Measurements from ENCODE around the gene DNAH17.

The DNAH17 gene

DNA sequence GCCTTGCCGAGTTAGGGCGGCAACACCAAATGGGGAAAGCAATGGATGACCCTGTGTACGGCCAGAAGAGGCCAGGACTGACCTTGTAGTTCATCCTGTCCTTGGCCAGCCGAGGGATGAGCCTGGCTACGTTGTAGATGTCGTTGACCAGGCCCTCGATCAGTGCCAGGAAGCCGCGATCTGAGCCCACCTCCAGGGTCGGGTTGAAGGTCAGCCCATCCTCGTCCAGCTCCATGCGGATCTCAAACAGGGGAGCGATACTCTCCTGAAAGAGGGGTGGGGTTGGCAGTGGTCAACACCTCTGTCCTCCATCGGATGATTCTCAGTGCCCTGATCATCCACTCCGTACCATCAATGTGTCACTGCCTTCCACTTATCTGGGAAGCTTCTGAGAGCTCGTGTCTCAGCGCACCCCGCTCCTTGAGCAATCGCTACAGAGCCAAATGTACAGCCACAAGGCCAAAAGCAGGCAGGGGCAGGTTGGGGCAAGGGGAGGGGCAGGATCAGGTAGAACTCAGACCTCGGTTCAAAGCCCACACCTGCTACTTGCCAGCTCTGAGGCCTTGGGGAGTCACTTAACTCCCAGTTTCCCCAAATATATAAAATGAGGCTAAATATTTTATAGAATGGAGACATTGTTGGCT lies 39.9 kb downstream of the DNAH17 start:
- no peak for DNase-seq (ENCODE audit: low read depth)
- TF ChIP-seq, protein P1, sequence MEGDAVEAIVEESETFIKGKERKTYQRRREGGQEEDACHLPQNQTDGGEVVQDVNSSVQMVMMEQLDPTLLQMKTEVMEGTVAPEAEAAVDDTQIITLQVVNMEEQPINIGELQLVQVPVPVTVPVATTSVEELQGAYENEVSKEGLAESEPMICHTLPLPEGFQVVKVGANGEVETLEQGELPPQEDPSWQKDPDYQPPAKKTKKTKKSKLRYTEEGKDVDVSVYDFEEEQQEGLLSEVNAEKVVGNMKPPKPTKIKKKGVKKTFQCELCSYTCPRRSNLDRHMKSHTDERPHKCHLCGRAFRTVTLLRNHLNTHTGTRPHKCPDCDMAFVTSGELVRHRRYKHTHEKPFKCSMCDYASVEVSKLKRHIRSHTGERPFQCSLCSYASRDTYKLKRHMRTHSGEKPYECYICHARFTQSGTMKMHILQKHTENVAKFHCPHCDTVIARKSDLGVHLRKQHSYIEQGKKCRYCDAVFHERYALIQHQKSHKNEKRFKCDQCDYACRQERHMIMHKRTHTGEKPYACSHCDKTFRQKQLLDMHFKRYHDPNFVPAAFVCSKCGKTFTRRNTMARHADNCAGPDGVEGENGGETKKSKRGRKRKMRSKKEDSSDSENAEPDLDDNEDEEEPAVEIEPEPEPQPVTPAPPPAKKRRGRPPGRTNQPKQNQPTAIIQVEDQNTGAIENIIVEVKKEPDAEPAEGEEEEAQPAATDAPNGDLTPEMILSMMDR (conservative IDR thresholded peaks at IDR 0.05; ENCODE audit: low read depth, low read length): no peak

DNA sequence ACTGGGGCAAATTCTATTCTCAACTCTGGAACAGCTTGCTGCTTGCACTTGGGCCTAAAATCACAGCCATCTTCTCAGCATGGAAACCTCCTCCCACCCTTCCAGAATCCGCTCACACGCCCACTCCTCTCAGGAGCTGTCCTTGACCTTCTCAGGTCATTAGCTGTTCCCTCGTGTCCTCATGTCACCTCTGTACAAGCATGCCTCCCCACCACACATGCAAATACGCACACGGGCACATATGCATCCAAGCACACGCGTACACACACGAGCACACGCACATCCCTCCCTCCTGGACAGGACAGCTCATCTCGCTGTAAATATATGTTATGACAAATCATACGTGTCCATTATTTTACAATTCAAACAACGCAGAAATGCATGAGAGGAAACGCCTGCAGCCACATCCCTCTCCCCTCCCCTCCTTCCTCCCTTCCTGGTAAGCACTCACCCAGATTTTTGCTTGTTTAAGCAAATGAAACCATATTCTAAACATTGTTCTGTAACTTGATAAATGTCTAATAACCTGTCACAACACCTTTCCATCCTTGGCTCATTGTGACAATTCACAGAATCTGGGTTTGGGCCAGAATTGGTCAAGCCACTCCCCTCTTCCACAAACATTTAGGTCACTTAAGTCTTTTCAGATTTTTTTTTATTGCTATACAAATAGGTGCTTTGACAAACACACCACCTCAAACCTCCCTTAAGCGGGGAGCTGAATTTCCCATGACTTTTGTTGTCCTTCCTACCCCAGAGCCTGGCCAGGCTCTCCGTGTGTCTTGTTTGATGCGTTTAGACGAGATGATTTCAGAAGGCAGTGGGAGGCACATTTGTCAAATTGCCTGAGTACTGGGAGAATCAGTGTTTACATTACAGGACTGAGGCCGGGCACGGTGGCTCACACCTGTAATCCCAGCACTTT lies 41.7 kb downstream of the DNAH17 start:
- H3K4me3 ChIP-seq (ENCODE audit: low read depth, low read length): no peak overlapping the region
- TF ChIP-seq, protein P1 (conservative IDR thresholded peaks at IDR 0.05; ENCODE audit: low read depth, low read length): no peak
- no peak for DNase-seq (ENCODE audit: low read depth)

More for the DNA sequence above, 39.9 kb downstream of the DNAH17 start:
- no peak overlapping the region for H3K4me3 ChIP-seq (ENCODE audit: low read depth, low read length)

DNA sequence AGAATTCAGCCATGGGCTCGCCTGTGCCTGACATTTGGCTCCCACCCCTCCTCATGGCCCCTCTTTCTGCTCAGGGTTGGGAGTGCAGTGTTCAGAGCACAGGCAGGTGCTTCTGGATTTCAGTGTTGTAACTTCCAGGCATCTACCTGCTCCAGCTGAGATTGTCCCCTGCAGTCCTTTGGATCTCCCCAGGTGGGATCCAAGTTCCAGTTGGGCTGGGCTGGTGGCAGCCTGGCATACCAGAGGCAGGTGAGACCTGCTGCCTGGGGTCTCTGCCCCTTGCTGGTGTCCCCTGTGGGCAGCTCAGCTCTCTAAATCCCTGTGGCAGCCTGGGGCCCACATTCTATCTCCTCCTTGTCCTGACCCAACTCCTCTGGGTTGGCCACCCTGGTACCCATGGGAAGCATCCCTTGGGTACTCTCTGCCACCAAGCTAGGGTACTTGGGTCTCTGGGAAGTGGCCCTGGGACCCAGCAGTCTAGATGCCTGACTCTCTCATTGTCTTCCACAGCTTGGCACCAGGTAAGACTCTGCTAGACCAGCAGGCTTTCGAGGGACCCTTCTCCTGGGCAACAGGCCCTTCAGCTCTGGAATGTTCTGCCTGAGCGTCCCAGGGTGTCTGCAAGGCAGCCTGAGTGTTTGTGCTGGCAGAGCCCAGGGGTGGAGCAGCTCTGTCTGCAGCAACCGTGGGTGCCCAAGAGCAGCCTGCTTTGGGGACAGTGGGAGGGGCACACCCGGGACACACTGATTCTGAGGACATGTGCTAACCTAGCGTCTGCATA lies 42.5 kb downstream of the DNAH17 start:
- H3K4me3 ChIP-seq (ENCODE audit: low read depth, low read length): no peak overlapping the region
- no peak for DNase-seq (ENCODE audit: low read depth)
- TF ChIP-seq, protein P1 (conservative IDR thresholded peaks at IDR 0.05; ENCODE audit: low read depth, low read length): no peak

DNA sequence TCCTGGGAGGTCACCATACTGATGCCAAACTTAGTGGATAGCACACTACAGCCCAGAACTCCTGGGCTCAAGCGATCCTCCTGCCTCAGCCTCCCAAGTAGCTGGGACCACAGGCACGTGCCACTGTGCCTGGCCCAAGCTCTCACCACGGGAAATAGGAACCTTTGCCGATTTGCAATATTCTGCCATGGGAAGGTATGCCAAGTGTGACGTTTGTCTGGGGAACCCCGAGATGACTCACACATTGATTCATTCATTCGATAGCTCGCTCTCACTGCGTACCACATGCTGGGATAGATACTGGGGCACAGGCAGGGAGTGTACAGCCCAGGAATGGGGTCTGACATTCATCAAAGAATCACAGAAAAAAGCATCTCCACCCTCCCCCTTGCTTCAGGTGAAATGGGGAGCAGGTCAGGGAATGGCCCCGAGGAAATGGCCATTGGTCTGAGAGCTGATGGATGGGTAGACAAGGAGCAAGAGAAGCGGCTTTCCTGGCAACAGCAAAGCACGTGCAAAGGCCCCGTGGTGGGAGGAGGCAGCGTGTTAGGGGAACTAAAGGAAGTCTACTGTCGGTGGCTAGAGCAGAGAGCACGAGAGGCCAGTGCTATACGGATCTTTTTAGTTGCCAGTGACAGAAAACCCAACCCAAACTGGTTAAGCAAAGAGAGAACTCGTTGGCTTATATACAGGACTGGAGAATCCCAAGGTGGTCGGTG lies 44.1 kb downstream of the DNAH17 start:
- H3K4me3 ChIP-seq (ENCODE audit: low read depth, low read length): no peak overlapping the region
- TF ChIP-seq, protein P1 (conservative IDR thresholded peaks at IDR 0.05; ENCODE audit: low read depth, low read length): no peak
- DNase-seq (ENCODE audit: low read depth): peak; percentile 90

DNA sequence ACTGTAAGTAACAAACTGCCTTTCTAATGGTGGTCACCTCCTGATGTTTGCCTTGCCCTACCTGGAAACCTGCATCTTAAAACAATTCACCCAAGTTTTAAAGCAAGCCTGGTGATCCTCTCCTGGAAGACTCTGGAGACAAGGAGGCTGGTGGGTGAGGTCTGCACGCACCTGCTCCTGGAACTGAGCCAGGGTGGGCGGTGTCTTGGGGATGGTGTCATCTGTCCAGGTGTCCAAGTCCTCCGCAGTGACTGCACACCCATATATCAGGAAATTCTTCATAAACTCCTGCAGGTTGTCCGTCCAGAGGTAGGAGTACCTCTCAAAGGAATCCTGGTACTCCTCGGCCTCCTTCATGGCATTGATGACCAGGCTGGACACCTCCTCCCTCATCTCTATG lies 44.9 kb downstream of the DNAH17 start:
- H3K4me3 ChIP-seq (ENCODE audit: low read depth, low read length): no peak overlapping the region
- TF ChIP-seq, protein P1 (conservative IDR thresholded peaks at IDR 0.05; ENCODE audit: low read depth, low read length): no peak

DNA sequence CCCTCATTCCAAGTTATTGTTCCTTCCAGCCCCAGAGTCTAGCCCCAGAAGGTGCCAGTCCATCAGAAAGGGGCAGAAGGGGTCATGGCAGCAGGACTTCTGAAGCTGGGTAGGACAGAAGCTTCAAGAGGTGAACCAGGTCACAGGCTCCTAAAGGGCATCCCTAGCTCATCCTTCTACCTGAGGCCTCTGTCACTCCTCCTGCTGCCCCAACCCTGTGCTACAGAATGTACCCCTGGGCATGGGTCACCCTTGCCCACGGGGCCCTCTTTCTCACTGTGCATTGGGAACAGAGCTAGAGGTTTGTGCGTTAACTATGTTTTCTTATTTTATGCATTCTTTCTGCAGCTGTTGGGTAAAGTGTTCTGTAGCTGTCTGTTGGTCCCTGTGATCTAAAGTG lies 46.5 kb downstream of the DNAH17 start:
- TF ChIP-seq, protein P1 (conservative IDR thresholded peaks at IDR 0.05; ENCODE audit: low read depth, low read length): no peak
- DNase-seq (ENCODE audit: low read depth): no peak
- H3K4me3 ChIP-seq (ENCODE audit: low read depth, low read length): no peak overlapping the region

More for the DNA sequence above, 44.9 kb downstream of the DNAH17 start:
- DNase-seq (ENCODE audit: low read depth): no peak

Measured in choroid plexus epithelial cell (primary cell).